SHP77 treated with DMSO at 0.1 percent for 48 hours (cell line): ENCODE measurements around the gene LCP1.

Experiments
- DNase-seq: peaks from one replicate; lab custom pipeline; 2025; lab: John Stamatoyannopoulos, UW

Gene LCP1

DNA sequence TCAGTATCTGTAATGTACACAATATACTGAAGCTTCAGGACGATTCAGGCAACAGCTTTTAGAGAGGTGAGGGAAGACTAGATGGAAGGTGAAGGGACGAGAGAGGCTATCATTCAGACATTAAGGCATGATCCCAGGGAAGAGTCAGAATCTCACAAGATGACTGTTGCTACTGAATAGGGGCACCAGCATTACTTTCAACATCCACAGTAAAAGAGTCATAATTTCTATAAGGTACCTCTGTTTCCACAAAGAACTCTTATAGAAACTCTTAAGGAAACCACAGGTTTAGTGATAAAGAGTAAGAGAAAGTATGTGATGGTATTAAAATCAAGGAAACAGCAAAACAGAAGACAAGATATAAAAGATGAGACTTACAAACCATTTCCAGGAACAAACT, 23.0 kb downstream of the LCP1 start:
- DNase-seq: no peak

DNA sequence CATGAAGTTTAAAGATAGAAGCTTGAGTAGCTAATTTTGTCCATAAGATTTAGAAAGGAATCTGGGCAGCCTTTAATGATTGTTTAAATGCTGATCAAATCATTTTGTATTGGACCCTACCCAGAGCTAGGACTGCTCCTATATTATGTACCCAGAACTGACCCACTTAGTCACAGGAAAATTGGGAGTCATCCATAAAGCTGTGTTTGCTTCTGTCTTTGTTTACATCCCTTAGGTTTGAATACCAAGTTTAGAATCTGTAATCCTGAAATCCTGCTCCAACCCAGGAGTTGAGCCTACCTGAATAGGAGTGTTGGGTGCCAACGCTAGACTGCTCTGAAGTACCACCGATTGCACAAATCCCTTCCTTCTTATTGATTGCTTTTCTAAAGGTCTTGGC, 23.8 kb downstream of the LCP1 start:
- DNase-seq: no peak

DNA sequence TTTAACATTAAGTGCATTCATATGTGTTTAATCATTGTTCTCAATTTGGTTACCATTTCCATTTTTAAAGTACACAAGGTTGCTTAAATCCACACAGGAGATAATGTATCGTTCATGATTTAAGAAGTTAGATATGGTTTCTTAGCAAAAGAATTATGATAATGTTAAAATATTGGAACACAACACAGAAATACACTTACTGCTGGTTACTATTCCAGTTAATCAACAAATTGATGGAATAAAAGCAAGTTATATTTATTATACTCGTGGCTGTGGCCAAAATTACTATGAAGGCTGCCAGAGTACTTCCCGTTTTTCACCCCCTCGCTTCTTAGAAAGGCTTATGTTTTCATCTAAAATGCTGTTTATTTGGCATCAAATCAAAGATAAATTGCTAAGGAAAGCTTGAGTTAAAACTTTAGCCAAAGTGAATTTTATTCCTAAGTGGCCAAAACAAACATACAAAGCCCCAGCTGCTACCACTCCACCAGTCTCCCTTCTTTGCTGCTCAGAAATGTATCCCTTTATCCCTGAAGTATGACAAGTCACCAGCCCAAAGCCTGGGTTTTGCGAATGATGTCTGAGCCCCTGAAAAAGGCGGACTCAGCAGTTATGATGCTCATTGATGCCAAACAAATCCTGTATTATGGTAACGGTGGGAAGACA, 27.7 kb downstream of the LCP1 start:
- DNase-seq: no peak

DNA sequence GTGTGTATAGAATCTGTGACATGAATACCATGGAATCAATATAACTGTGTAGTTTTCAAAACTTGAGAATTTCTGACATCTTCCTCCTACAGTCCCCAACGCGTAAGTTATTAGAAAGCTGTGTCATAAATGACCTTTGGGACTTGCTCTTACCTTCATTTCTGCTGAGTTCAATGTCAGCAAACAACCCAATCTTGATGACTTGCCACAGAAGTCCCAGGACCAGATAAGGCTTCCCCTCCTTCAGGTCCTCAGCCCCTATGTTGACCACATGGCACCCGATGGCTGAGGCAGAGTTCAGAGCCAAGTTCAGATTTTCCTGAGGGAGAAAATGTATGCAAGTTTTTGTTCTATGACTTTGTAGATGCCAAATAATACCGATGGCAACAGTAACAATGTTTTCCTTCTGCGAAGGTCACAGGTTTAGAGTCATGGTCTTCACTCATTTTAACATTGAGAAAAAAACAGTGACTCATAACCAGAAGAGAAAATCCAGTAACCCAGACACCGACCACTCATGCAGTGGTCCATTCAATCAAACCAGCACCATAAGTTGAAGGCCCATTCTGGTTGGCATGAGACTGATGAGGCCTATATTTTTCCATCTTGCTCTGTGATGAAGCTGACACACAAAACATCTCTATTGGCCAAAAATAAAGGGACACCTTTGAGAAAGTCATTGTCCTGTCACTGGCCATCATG, 29.2 kb downstream of the LCP1 start:
- no peak for DNase-seq

DNA sequence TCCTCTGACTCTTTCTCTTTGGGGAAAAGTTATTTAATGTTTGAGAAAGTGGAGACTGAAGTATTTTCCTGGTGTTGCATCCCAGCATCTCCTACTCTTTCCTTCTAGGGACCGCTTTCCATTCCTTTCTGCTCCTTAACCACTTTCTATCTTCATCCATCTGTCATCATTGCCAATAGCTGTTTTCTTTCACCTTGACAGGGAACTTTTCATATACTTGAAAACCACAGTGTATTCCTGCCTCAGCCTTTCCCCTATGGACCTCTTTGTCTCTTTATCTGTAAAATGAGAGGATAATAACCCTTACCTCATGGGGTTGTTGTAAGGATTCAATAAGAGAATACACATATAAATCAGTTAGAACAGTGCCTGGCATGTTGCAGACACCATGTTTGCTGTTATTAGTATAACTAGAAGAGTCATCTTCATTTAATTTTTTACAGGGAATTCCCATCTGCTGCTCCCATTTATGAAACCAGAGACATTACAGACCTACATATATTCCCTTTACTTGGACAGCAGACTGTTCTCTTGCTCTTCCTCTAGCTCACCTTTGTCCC, 31.8 kb downstream of the LCP1 start:
- no peak for DNase-seq

DNA sequence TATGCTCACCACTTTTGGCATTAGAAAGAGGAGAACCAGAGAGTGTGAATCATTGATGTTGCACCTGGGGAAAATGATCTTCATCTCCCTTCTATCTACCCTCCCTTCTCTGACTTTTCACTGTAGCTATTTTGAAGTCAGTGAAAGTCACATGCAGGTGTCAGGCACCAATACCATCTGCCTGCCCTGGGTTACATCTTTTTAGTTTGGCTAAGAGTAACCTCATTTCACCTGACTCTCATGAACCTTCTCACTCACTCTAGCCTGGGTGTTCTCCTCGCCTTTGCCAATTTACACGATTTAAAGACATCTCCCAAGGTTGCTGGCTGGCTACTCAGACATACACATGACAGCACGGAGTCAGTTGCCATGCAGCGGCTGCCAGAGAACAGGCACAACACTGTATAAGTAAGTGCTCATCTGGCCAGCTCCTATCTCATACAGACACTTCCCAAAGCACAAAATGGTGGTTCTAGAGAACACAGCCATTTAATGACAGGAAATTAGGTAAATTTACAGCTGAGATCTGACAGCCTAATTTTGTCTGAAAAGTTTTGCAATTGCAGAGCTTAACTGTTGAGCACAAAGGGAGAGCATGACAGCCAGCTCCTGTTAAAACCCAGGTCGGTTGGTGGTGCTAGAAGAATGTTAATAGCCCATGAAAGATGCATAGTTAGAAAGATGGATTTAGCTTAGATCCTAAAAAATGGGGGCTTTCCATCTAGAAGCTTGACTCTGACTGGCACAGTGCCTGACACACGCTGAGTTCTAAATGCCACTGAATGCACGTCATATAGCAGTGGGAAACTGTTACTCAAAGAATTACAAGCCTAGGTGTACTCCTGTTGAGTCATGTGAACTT, 32.5 kb downstream of the LCP1 start:
- DNase-seq: no peak

DNA sequence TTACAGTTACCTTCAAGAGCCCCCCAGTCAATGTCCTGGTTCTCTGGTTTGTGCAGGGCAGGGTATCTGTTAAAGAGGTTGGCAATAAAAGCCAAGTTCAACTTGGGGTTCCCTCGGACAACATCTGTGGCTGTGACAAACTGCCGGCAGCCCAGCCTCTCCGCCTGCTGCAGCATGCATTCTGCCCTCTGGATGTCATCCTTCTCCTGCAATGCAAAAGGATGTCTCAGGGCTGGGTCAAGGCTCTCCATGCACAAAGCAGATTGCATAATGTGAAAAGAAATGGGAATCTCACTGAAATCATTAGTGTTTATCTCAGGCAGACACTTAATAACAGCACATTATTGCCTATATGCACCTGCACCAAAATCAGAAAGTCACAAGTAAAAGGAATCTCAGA, 35.1 kb downstream of the LCP1 start:
- no peak for DNase-seq

DNA sequence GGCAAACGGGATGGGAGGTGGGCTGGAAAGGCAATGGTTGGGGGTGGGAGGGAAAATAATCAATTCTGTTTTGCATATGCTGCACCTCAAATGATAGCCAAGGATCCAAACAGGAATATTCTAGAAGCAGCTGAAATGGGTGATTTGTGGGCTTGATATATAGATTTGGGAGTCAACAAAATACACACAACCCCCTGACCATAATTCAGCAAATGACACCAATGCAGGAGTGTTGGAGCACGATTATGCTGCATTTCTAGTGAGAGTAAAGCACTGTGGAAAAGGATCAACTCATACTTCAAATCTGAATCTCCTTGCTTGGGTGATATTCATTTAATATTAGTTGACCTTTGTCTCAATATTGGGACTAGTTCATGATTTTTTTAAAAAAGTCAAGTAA, 36.0 kb downstream of the LCP1 start:
- DNase-seq: no peak

DNA sequence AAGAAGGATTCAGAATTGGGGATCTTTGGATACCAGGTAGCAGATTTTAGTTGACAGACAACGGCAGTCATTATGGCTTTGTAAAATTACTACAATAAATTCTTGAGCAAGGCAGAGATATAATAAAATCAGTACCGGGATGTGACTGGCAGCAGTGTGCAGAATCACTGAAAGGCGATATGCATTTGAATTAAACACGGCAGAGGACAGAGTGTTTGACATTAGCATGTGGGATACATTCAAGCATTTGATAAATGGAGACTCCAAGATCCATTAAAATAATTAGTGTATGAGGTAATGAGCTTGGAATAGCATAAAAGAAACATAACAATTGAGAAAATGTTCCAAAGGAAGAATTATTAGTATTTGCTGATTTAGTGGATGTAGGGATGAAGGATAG, 36.8 kb downstream of the LCP1 start:
- DNase-seq: no peak

DNA sequence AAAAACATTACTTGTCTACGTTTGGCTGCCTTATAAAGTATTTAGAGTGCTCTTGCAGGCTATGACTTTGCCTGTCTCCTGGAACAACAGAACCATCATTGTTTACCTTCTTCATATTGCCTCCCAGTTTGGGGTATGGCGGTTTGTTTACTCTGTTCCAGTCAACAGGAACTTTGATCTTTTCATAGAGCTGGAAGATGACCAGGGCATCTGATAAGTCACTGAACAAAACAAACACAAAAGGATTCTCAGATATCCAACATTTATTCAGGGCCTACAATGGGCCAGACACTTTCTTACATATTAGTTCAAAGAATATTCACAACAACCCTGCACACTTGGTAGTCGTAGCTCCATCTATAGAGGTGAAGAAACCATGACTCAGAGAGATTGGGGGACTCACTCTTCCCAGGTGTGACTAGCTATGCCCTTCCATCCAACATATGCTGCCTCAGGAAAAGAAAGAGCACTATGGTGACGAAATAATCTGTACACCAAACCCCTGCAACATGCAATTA, 38.7 kb downstream of the LCP1 start:
- DNase-seq: no peak

DNA sequence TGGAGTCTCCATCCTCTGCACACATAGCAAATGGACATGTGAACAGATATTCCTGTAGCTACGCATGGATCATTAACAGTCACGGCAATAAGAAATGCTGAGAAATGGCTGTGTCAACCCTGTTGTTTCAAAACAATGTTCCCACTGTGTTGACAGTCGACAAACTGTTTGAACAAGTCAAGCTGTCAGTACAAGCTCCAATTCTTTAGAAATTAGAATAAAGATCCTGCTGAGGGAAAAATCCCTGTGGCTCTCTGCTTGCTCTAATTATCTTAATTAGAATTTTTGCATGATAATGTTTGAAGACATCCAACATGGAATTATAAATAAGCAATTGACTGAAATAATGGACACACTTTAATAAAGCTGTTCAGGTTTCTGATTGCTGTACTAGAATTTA, 39.2 kb downstream of the LCP1 start:
- DNase-seq: no peak

DNA sequence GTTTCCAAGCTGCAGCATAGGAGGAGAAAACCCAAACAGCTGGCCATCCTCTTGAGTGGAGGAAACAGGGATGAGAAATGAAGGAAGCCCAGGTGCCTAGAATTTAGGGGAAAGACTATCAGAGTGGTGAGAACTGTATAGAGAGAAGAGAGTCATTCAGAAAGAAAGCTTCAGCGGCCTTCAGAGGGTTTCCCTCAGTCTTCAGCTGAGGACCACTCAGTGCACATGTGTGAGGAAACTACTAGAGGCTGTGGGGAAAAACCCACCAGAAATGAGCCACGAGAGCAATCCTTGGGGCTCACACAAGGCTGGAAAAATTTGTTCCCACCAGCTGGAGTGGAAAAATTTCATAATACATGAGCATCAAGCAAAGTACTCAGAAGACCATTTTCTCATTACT, 41.9 kb downstream of the LCP1 start:
- DNase-seq: no peak

DNA sequence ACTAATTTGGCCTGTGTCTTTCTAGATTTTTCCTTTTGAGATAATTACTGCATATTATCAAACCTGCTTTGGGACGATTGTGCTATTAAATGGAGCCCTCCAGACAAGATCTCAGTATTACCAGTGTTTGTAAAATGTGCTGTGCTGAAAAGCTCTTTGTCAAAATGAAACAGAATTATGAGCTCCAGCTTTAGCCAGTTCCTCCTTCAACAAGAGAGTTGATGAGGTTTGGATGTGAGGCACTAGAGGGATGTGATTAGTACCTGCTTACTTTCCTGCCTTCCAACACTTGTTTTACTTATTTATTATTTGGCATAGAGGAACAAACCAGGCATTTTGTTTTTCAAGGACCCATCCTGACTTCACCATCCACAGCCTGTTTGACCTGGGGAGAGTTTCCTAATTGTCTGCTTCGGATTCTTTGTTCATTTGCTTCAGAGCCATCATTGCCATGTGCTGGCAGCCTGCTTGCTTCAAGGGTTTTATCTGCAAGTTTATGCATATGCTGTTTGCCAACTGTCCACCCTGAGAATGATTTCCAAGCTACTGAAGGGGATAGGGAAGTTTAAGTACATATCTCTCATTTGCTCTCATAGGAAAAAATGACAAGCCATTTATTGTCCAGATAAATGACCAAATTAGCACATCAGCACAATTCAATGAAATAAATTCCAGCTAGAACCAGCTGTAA, 44.2 kb downstream of the LCP1 start:
- DNase-seq: no peak

DNA sequence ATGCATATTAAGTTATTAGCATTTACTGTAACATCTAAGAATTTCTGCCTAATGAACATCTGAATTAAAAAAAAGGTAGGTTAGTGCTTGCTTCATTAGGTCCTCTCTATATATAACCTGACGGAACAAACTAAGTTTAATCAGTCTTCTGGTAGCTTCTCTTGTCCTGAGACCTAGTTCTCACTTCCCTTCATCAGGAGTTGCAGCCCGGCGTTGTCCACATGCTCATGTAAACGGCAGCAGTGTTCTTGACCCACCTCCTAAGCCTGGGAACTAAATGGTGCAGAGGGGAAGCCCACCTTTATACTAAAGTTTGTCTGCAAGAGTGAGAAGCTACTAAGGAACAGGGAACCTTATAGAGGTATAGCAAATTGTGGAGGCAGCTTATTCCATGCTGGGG, 45.3 kb downstream of the LCP1 start:
- no peak for DNase-seq

DNA sequence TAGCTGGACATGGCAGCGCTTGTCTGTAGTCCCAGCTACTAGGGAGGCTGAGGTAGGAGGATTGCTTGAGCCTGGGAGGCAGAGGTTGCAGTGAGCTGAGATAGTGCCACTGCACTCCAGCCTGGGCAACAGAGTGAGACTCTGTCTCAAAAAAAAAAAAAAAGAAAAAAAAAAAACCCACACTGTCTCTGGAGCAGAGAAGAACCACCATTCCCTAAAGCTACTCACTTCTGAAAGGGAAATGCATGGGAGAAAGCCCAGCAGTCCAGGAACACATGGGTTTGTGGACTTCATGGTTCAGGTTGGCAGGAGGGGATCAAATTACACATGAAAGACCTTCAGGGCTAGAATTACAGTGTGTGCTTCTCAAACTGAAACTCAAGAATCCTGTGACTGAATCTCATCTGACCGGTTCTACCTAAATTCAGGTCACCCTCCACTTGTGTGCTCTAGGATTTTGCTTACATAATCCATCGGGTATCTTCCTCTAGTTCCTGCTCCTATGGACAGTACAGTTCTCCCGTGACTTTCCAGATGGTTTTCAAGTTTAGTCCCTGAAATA, 46.9 kb downstream of the LCP1 start:
- DNase-seq: no peak

DNA sequence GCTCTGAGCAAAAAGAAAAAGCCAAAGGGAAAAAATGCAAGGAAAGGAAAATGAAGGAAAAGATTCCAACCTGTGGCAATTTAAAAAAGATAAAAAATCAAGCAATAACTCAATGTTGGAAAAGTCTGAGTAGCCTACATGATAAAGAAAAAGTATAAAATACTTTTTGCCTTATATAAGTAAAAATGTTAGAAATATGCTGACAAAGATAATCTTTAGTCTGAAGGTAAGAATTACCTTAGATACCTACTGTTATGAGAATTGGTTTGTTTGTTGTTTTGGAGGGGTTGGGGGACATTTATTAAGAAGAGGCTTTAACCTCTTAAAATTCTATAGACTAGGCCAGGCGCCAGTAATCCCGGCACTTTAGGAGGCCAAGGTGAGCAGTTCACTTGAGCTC, 47.5 kb downstream of the LCP1 start:
- no peak for DNase-seq

DNA sequence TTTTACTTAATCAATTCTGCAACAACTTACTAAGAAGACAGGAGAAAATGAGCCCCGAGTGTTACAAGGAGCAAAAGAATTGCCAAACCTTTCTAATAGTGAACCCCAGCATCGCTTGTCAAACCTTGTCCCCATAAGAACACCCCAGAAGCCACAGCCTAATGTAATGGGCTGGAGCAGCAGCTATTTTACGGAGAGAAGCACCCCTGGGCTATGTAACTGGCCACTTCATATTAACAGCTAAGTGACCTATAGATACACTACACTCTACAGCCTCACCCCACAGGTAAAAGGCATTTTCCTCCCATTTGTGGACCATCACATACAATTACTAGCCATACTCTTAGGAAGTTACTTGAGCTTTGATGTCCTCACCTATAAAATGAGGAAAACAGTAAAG, 49.9 kb downstream of the LCP1 start:
- DNase-seq: no peak

DNA sequence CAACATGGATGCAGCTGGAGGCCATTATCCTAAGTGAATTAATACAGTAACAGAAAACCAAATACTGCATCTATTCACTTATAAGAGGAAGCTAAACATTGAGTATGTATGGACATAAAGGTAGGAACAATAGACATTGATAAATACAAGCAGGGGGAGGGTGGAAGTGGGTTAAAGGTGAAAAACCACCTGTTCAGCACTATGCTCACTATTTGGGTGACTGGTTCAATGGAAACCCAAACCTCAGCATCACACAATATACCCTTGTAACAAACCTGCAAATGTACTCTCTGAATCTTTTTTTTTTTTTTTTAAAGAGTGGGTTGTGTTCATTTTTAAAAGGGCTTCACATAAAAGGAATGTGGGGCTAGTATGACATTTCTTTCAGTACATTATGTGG, 50.3 kb downstream of the LCP1 start:
- no peak for DNase-seq

DNA sequence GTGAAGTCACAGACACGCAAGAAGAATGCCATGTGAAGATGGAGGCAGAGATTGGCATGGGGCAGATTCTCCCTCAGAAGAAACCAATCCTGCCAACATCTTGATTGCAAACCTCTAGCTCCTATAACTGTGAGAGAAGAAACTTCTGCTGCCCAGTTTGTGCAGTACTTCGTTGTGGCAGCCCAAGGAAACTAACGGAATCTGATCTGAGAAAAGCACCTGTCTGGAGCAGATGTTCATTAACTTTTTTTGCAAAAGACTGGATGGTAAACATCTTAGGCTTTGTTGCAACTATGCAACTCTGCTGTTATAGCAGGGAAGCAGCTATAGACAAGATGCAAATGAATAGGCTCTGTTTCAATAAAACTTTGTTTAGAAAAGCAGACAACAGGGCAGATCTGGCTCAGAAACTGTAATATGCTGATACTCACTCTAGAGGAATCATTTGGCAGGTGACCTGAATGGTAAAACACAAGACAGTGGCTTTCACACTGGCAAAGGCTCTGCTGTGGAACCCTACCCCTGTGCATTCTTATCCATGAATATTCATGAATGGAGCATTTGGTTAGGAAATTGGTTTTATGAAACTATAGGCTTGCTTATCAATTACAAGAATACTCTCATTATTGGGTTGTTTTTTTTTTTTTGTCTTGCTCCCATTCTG, 51.9 kb downstream of the LCP1 start:
- DNase-seq: no peak

DNA sequence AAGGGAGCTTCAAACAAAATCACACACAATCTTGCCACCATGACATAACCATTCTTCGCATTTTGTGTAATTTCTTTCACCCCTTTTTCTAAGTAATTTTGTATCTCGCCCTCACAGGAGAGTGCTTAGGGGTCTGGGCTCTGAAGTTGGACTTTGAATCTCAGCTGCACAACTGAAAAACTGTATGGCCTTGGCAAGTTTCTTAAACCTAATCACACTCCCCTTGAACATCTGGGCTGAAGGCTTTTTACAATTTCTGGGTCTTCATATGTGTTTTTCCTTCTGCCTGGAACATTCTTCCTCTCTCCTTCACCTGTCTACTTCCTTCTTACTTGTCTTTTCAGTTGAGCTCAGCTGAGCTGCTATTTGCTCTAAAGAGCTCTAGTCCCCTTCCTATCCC, 52.9 kb downstream of the LCP1 start:
- no peak for DNase-seq

DNA sequence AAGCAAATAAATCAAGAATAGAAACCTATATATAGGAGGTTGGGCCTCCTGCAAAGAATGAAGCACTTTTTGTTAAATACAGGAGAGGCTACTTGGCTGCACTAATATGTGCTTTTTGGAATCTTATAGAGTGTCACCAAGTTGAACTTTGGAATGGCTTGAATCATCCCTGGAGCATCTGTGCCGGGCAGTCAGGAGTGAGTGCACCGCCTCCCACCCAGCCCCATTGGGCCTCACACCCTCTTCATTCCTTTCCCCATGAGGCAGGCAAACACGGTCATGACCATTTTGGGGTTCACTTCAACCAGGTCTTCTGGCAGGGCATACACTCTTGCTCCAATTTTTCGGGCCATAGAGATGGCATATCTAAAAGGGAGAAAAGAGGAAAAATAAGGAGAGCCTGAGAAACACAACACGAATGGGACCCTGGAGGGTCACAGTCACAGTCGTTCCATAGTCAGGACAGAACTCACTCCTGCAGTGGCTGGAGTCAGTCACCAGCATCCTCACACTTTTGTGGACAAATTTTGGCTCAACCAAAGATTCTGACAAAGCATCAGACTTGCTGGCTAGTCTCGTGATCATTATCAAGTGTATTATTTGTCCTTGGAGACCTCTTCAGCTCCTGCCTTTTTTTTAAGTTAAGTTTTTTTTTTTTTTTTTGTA, 54.5 kb downstream of the LCP1 start:
- no peak for DNase-seq
